Astrocyte of the spinal cord (primary cell): Measurements from ENCODE around the gene KRT83.

Experiments
- DNase-seq: peaks from one replicate; pipeline ENCODE4 v3.0.0; 2011; ENCODE audit warnings: low read depth, low spot score
- H3K4me3 ChIP-seq: 2 replicates; pipeline ENCODE4 v1.5.1; 2011; ENCODE audit warnings: low read depth, mild to moderate bottlenecking, low read length, moderate library complexity
- in situ Hi-C: cut with HindIII; loops from 2 replicates; pipeline ENCODE4 v1.10.0; 2017; ENCODE audit warnings: low sequenced_read_pairs
- TF ChIP-seq, protein P1 (sequence below): IDR thresholded peaks from 2 replicates; pipeline ENCODE4 v1.5.1; 2012; ENCODE audit warnings: low read depth, mild to moderate bottlenecking, low read length, inconsistent platforms

KRT83 gene

DNA sequence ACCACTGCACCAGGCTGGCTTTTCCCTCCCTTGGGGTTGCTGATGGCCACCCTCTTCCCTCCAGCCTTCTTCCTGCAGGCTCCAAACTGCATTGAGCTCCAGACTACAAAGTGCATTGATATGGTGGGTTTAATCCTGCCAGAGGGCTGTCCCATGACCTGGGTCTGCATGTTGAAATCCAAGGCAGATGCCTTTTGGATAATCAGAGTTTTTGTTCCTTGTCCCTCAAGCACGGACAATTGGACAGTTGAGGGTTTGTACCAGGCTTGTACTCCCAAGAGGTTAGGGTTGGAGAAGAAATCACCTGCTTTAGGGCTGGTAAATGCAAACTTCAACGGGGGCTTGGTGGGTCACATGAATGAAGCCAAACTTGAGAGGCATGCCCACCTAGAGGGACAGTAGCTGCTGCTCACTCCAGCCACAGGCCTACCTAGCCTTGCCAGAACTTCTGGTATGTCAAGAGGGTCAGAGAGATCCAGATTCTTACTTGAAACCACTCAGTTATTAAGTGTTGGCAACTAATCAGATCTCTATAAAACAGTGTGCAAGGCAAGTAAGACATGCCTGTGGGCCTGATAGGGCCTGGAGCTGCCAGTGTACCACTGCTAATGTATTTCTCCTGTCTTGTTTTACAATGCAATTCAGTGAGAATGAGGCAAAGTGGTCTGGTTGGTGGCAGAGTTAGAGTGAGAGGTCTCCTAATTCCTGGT is 21.7 kb upstream of the KRT83 start:
- H3K4me3 ChIP-seq = no peak overlapping the region
- TF ChIP-seq, protein P1, sequence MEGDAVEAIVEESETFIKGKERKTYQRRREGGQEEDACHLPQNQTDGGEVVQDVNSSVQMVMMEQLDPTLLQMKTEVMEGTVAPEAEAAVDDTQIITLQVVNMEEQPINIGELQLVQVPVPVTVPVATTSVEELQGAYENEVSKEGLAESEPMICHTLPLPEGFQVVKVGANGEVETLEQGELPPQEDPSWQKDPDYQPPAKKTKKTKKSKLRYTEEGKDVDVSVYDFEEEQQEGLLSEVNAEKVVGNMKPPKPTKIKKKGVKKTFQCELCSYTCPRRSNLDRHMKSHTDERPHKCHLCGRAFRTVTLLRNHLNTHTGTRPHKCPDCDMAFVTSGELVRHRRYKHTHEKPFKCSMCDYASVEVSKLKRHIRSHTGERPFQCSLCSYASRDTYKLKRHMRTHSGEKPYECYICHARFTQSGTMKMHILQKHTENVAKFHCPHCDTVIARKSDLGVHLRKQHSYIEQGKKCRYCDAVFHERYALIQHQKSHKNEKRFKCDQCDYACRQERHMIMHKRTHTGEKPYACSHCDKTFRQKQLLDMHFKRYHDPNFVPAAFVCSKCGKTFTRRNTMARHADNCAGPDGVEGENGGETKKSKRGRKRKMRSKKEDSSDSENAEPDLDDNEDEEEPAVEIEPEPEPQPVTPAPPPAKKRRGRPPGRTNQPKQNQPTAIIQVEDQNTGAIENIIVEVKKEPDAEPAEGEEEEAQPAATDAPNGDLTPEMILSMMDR = no peak
- in situ Hi-C loops = no loop called here
- DNase-seq = no peak

- in situ Hi-C loops = no loop called here
- H3K4me3 ChIP-seq = no peak overlapping the region
- DNase-seq = no peak
- TF ChIP-seq, protein P1 = no peak
Measured at GRCh38 chr12:52341066-52341580, 19.9 kb upstream of the KRT83 start.

DNA sequence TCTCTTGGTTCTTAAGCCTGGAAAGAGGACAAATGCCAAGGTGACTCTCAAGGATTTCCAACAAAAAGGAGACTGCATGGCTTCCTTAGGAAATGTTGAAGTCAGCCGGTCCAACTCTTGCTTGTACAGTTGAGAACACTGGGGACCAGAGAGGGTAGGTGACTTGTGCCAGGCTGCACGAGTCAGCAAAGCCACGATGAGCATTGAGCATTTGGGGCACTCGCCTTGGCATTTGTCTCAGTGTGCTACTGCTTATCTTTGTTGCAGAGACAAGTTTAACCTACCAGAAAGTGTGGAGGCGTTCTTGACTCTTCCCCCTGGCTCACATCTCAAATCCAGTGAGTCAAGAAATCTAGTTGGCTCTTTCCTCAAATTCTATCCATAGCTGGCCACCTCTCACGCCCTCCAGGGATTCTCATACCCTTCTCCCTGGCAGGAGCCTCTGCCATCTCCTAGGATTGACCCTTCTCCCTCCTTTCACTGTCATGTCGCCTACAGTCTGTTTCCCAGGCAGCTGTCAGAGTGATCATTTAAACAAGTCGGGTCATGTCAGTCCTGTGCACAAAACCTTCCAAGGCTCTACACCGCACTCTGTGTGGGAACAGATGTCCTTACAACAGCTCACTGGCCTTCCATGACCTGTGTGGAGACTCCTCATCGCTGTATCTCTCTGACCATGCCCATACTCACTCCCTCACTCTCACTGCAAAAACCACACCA is 17.2 kb upstream of the KRT83 start:
- in situ Hi-C loops = no loop called here
- DNase-seq = no peak
- no peak overlapping the region for H3K4me3 ChIP-seq
- TF ChIP-seq, protein P1 = no peak

GRCh38 chr12:52337054-52337453 is 15.9 kb upstream of the KRT83 start:
- TF ChIP-seq, protein P1 = no peak
- in situ Hi-C loops = no loop called here
- no peak overlapping the region for H3K4me3 ChIP-seq
- DNase-seq = no peak

- no peak for DNase-seq
- in situ Hi-C loops = no loop called here
- TF ChIP-seq, protein P1 = no peak
- no peak overlapping the region for H3K4me3 ChIP-seq
Measured at GRCh38 chr12:52336641-52337040, 15.4 kb upstream of the KRT83 start.

GRCh38 chr12:52335598-52336262 is 14.5 kb upstream of the KRT83 start:
- no peak overlapping the region for H3K4me3 ChIP-seq
- TF ChIP-seq, protein P1 = no peak
- in situ Hi-C loops = no loop called here
- no peak for DNase-seq
